Measurements from ENCODE around the gene PPFIBP2.

Gene PPFIBP2

GRCh38 chr11:7690648-7691047 lies 176.8 kb downstream of the PPFIBP2 start:
- DNase-seq (ENCODE audit: low spot score), result no peak

- DNase-seq (ENCODE audit: low spot score), result no peak
These were observed 178.1 kb downstream of the PPFIBP2 start for GRCh38 chr11:7691759-7692350.

GRCh38 chr11:7692426-7692825 lies 178.6 kb downstream of the PPFIBP2 start:
- no peak for DNase-seq (ENCODE audit: low spot score)

GRCh38 chr11:7694235-7694634 lies 180.4 kb downstream of the PPFIBP2 start:
- DNase-seq (ENCODE audit: low spot score), result no peak

GRCh38 chr11:7696424-7696823 lies 182.6 kb downstream of the PPFIBP2 start:
- DNase-seq (ENCODE audit: low spot score), result no peak

All from SK-N-DZ (cell line).